NT2/D1 (cell line): ENCODE measurements around the gene MSMP.

Experiments used
- DNase-seq: peaks from one replicate; pipeline ENCODE4 v3.0.0-alpha.2; 2011; ENCODE audit warnings: low read depth, low spot score
- H3K27me3 ChIP-seq: 2 replicates; pipeline ENCODE4 v1.6.0; 2011; ENCODE audit warnings: mild to moderate bottlenecking; ENCODE audit not compliant: insufficient read length, insufficient read depth
- H3K36me3 ChIP-seq: 2 replicates; pipeline ENCODE4 v1.6.1; 2011; ENCODE audit warnings: mild to moderate bottlenecking, low read length, mixed read lengths; ENCODE audit not compliant: insufficient read depth, insufficient read length
- H3K4me1 ChIP-seq: 2 replicates; pipeline ENCODE4 v1.5.1; 2011; ENCODE audit not compliant: insufficient read depth, insufficient read length
- H3K4me3 ChIP-seq: 2 replicates; pipeline ENCODE4 v1.5.1; 2011; ENCODE audit warnings: low read depth; ENCODE audit not compliant: insufficient read length
- H3K9ac ChIP-seq: 2 replicates; pipeline ENCODE4 v1.6.0; 2011; ENCODE audit warnings: low read depth; ENCODE audit not compliant: insufficient read length
- H3K9me3 ChIP-seq: 2 replicates; pipeline ENCODE4 v1.5.1; 2011; ENCODE audit warnings: mild to moderate bottlenecking, low read length; ENCODE audit not compliant: insufficient read depth
- SUZ12 ChIP-seq: IDR thresholded peaks from 2 replicates; pipeline ENCODE4 v1.6.1; 2011; ENCODE audit not compliant: insufficient read length, insufficient read depth; ENCODE audit errors: extremely low read depth
- YY1 ChIP-seq: IDR thresholded peaks from 2 replicates; pipeline ENCODE4 v1.6.1; 2011; ENCODE audit not compliant: insufficient read length, insufficient read depth
- ZNF274 ChIP-seq: IDR thresholded peaks from 2 replicates; pipeline ENCODE4 v1.6.1; 2011; ENCODE audit warnings: mild to moderate bottlenecking, low read depth, low read length

The MSMP gene

DNA sequence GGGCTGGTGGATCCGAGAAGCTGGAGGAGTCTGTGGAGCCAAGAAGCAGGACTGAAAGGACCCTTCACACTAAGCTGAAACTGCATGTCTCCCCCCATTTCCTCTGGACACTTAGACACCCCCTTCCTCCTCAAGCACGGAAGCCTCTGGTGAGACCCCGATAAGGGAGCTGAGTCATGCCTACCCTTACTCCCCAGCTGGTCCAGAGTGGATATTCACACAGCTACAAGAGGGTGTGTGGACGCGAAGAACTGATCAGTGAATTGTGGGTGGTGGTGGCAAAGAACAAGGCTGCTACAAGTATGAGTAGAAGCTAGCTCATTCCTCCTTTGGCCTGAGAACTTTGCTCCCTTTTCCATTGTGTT lies 26.4 kb downstream of the MSMP start:
- Histone ChIP-seq H3K9ac (peak overlapping the region; percentile 33), H3K36me3 (peaks cover 42% of the 10 kb centered on the region), H3K4me1 (peaks cover 15% of the 10 kb centered on the region), H3K9me3 (no peaks in the 10 kb centered on the region), H3K4me3 (peak overlapping the region; percentile 16), H3K27me3 (no peaks in the 10 kb centered on the region)
- TF ChIP-seq YY1 (no peak), ZNF274 (no peak)
- DNase-seq: no peak

DNA sequence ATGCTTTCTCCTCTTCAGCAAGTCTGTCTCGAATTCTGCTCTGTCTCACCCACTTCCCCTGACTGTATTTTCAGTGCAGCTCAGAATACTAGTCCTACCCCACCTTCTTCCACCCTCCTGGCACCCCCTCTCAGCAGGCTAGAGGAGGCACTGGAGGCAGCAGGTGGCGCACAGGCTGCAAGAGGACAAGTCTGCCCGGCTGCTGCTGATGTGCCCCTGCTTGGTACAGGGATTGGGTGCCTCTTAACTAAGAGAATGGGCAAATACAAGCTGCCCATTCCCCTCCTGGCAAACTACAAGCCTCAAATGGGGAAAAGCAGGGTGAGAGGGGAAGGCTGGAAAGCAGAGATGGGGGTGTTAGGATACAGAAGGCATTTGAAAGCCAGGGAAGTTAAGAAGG lies 27.1 kb downstream of the MSMP start:
- no peak for DNase-seq
- peaks cover 15% of the 10 kb centered on the region for H3K4me1 ChIP-seq
- H3K4me3 ChIP-seq: no peak overlapping the region
- no peak for TF ChIP-seq YY1
- no peak for TF ChIP-seq ZNF274
- TF ChIP-seq SUZ12: no peak
- peaks cover 50% of the 10 kb centered on the region for H3K36me3 ChIP-seq
- H3K9ac ChIP-seq: peak overlapping the region; percentile 26
- H3K27me3 ChIP-seq: no peaks in the 10 kb centered on the region
- H3K9me3 ChIP-seq: no peaks in the 10 kb centered on the region

GRCh38 chr9:35725362-35725761 lies 28.7 kb downstream of the MSMP start:
- no peaks in the 10 kb centered on the region for H3K27me3 ChIP-seq
- H3K4me1 ChIP-seq: peaks cover 15% of the 10 kb centered on the region
- no peaks in the 10 kb centered on the region for H3K9me3 ChIP-seq
- H3K9ac ChIP-seq: no peak overlapping the region
- peaks cover 65% of the 10 kb centered on the region for H3K36me3 ChIP-seq
- H3K4me3 ChIP-seq: no peak overlapping the region
- no peak for DNase-seq
- TF ChIP-seq YY1: no peak
- TF ChIP-seq ZNF274: no peak
- TF ChIP-seq SUZ12: no peak

GRCh38 chr9:35723908-35724307 lies 30.2 kb downstream of the MSMP start:
- Histone ChIP-seq H3K9me3 (no peaks in the 10 kb centered on the region), H3K36me3 (peaks cover 80% of the 10 kb centered on the region), H3K4me3 (no peak overlapping the region), H3K4me1 (peaks cover 15% of the 10 kb centered on the region), H3K27me3 (no peaks in the 10 kb centered on the region), H3K9ac (no peak overlapping the region)
- no peak for DNase-seq
- TF ChIP-seq ZNF274: no peak
- no peak for TF ChIP-seq YY1
- no peak for TF ChIP-seq SUZ12

- peaks cover 15% of the 10 kb centered on the region for H3K4me1 ChIP-seq
- no peak overlapping the region for H3K4me3 ChIP-seq
- H3K9ac ChIP-seq: no peak overlapping the region
- H3K36me3 ChIP-seq: peaks cover 85% of the 10 kb centered on the region
- H3K27me3 ChIP-seq: no peaks in the 10 kb centered on the region
- DNase-seq: no peak
- no peaks in the 10 kb centered on the region for H3K9me3 ChIP-seq
- no peak for TF ChIP-seq SUZ12
- TF ChIP-seq ZNF274: no peak
- TF ChIP-seq YY1: no peak
Observed at GRCh38 chr9:35723426-35723825, 30.6 kb downstream of the MSMP start.

DNA sequence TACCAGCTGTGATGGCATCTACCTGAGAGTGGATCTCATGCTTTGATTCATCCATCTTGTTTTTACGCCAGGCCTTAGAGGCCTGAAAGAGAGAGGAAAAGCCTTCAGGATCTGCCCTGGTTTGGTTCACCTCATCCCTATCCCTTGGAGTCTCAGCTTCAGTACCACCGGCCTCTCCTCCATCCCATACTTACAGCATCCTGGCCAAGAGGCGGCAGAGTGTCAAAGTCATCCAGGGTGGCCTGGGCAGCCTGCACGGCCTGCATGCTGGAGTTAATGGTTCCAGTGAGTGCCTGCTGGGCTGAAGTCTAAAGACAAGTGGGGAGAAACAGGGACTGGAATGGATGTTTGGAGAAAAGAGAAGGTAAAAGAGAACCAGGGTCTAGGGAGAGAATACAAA lies 34.5 kb downstream of the MSMP start:
- H3K9me3 ChIP-seq: no peaks in the 10 kb centered on the region
- H3K27me3 ChIP-seq: no peaks in the 10 kb centered on the region
- no peak for DNase-seq
- H3K36me3 ChIP-seq: peaks cover 100% of the 10 kb centered on the region
- TF ChIP-seq ZNF274: no peak
- TF ChIP-seq SUZ12: no peak
- TF ChIP-seq YY1: no peak
- peaks cover 9% of the 10 kb centered on the region for H3K4me1 ChIP-seq
- H3K9ac ChIP-seq: no peak overlapping the region
- H3K4me3 ChIP-seq: no peak overlapping the region

DNA sequence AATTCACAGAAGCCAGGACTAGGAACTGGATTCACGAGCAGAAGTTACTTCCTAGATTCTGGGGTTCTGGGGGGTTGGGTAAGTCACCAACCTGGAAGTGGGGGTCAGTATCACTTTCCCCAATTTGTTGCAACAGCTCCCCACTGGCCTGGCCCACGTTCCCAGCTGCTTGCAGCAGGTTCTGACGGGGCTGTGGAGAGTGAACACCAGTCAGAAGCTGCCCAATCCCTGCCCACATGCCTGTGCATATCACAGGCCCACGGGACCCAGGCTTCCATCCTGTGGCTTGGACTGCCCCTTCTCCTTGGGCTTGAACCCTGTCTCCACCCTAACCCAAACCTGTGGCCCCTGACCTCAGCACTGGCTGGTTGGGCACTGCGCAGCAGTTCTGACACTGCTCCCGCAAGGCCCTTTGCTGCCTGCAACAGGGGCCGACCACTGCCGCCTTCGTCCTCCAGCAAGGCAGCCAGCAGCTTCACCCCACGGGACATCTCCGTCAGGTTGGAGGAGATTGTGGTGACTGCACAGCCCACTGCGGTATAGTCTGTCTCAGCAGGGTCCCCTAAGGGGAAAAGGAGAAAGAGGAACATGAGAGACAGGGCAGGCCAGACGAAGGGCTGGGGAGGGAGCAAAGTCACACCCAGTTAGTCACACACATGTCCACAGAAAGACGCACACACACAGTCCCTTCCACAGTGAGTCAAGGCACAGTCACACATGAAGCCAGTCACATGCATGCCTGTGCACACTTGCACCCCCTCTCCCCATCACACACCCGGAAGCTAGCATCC lies 35.2 kb downstream of the MSMP start:
- H3K9ac ChIP-seq: no peak overlapping the region
- peaks cover 9% of the 10 kb centered on the region for H3K4me1 ChIP-seq
- H3K4me3 ChIP-seq: no peak overlapping the region
- H3K27me3 ChIP-seq: no peaks in the 10 kb centered on the region
- TF ChIP-seq ZNF274 (no peak), YY1 (no peak), SUZ12 (no peak)
- H3K36me3 ChIP-seq: peaks cover 100% of the 10 kb centered on the region
- no peak for DNase-seq
- no peaks in the 10 kb centered on the region for H3K9me3 ChIP-seq

DNA sequence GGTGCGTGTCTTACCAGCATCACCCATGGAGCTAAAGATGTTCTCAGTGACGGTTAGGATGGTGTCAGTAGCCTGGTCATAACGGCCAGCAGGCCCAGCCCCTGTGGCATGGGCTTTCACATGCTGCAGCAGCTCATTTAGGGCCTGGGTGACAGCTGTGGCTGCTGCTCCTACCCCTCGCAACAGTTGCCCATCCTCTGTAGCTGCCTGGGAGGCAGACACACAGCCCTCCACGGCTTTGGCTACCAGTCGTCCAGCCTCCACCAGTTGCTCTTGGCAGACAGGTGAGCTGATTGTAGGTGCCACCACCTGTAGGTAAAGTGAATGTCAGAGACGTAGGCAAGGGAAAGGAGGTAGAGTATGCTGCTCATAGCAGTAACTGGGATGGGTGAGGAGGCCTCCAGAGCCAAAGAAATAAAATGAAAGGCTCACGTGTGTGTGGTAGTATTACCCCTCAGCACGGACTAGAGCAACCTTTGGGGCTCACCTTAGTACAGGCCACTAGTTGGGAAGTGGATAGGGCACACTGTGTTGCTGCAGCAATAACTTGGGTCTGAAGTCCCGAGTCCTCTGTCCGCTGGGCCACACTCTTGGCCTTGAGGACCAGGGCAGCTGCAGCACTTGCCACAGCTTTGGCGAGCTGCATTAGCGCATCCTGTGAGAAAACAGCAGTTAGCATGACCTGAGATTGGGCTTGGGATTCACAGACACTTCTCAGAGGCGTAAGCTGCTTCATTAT lies 36.8 kb downstream of the MSMP start:
- H3K4me3 ChIP-seq: no peak overlapping the region

More for the DNA sequence above, 36.8 kb downstream of the MSMP start:
- peaks cover 16% of the 10 kb centered on the region for H3K4me1 ChIP-seq
- H3K27me3 ChIP-seq: no peaks in the 10 kb centered on the region
- no peak overlapping the region for H3K9ac ChIP-seq
- no peaks in the 10 kb centered on the region for H3K9me3 ChIP-seq
- peaks cover 98% of the 10 kb centered on the region for H3K36me3 ChIP-seq
- TF ChIP-seq YY1 (no peak), ZNF274 (no peak), SUZ12 (no peak)
- DNase-seq: no peak
